ENCODE results near the gene AKR1C4. TPM values are rescaled to one million over a fixed set of nuclear protein-coding genes. Genes with fewer than 3 reads are reported as not detected.
"Not testable (repeated sequence)": the region's sequence is repeated elsewhere in the genome, so short reads cannot be mapped to it uniquely, and the experiment has no call there.

The AKR1C4 gene
- total RNA-seq, 1 experiment from 2014 or later, result not detected

DNA sequence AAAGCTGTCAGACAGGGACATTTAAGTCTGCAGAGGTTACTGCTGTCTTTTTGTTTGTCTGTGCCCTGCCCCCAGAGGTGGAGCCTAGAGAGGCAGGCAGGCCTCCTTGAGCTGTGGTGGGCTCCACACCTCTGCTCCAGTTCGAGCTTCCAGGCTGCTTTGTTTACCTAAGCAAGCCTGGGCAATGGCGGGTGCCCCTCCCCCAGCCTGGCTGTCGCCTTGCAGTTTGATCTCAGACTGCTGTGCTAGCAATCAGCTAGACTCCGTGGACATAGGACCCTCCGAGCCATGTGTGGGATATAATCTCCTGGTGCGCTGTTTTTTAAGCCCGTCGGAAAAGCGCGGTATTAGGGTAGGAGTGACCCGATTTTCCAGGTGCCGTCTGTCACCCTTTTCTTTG, 16.1 kb upstream of the AKR1C4 start:
- H3K4me2 ChIP-seq (ENCODE audit: insufficient read depth, insufficient read length, low read length); H4K20me1 ChIP-seq (ENCODE audit: control insufficient read depth, insufficient read depth, insufficient read length); H3K79me2 ChIP-seq (ENCODE audit: insufficient read depth, low read length); H3K14ac ChIP-seq (ENCODE audit: insufficient read depth, low read length); H4K91ac ChIP-seq (ENCODE audit: insufficient read length, low read depth, low read length); H2AFZ ChIP-seq (ENCODE audit: low read length); H4K5ac ChIP-seq (ENCODE audit: insufficient read length, low read depth, low read length); H2BK120ac ChIP-seq (ENCODE audit: low read depth, low read length, poor library complexity, severe bottlenecking); H3K79me1 ChIP-seq (ENCODE audit: insufficient read depth, low read depth, low read length, poor library complexity, severe bottlenecking); H2BK5ac ChIP-seq (ENCODE audit: insufficient read length, low read length); H3K4me1 ChIP-seq (ENCODE audit: insufficient read depth, low read length); DNase-seq; H3K9ac ChIP-seq (ENCODE audit: extremely low read depth, insufficient read length, low read length); H3T11ph ChIP-seq (ENCODE audit: low read length); H3K27me3 ChIP-seq (ENCODE audit: insufficient read depth, low read length); H3K23ac ChIP-seq (ENCODE audit: insufficient read length, low read depth, low read length); H3K18ac ChIP-seq (ENCODE audit: insufficient read length, low read depth, low read length); H3K56ac ChIP-seq (ENCODE audit: insufficient read length, low read depth, low read length); H3K4me3 Mint-ChIP-seq; H3K4ac ChIP-seq (ENCODE audit: low read depth, low read length); H2BK20ac ChIP-seq (ENCODE audit: low read depth, low read length, poor library complexity, severe bottlenecking); H2BK12ac ChIP-seq (ENCODE audit: insufficient read length, low read depth, low read length); H3K23me2 ChIP-seq (ENCODE audit: insufficient read length, low read depth, low read length, poor library complexity, severe bottlenecking); H2BK15ac ChIP-seq (ENCODE audit: low read depth, low read length); H3K36me3 Mint-ChIP-seq (ENCODE audit: insufficient read depth in 1 of 3, low read depth in 3 of 3); H3K4me1 Mint-ChIP-seq; H2AK5ac ChIP-seq (ENCODE audit: insufficient read length, low read length); H3K9me3 ChIP-seq (ENCODE audit: control insufficient read depth, low read depth, low read length); H3K27ac ChIP-seq (ENCODE audit: insufficient read length, low read depth, low read length); H3K27me3 Mint-ChIP-seq (ENCODE audit: low read depth); H3K27ac Mint-ChIP-seq; H4K8ac ChIP-seq (replicated peaks; ENCODE audit: insufficient read length, low read depth, low read length): not testable (repeated sequence)
- WGBS (ENCODE audit: extremely low coverage, insufficient read length, low lambda C conversion rate), result no CpG with 5 or more reads among the region's 12 CpGs
- peaks cover 26 to 43% of the 10 kb centered on the region in 2 experiments for H3K9me3 Mint-ChIP-seq

Measured in H9 (cell line).